Measurements from ENCODE around the gene FN1.

FN1 gene

DNA sequence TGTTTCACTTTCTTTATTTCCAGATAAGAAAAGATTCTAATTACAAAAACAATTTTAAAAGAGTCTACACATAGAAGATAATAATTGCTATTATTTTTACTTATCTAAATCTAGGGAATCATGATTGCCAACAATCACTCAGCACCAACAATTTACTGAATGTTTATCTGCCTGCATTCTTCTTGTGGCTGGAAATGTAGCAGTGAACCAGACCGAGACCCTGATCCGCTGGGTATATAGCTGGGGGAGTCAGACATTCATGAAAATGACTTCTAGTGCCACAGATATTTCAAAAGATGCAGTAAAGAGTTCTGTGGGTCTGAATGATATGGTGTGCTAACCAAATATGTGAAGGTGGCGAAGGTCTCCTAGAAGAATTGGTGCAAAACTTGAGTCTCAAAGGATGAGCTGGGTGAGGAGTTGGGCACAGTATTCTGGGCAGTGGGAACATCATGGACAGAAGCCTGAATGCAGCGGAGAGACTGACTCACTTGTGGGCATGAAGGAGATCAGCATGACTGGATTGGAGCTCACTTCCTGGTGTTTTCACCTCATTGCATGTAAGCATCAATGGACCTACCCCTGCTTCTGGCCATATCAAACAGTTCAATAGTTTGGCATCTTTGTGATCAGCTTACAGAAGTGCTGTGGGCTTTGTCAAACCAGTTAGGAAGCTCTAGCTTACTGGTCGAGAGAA is 26.1 kb upstream of the FN1 start:
- H3K9me2 ChIP-seq (replicated peaks; ENCODE audit: insufficient read depth, low read length): no peaks in the 10 kb centered on the region
- no peaks in the 10 kb centered on the region for H3K79me2 ChIP-seq (ENCODE audit: low read length)
- H2AFZ ChIP-seq (ENCODE audit: low read length): no peak overlapping the region
- no peaks in the 10 kb centered on the region for H3K4me1 ChIP-seq (ENCODE audit: low read length)
- DNase-seq: no peak
- H4K20me1 ChIP-seq (ENCODE audit: insufficient read depth, low read length): no peaks in the 10 kb centered on the region
- H3K4me3 ChIP-seq (ENCODE audit: low read length): no peak overlapping the region
- no peaks in the 10 kb centered on the region for H3K27me3 ChIP-seq (replicated peaks; ENCODE audit: insufficient read depth, low read length)
- no peaks in the 10 kb centered on the region for H3K36me3 ChIP-seq (replicated peaks; ENCODE audit: insufficient read depth, low read length)
- H3K4me2 ChIP-seq (ENCODE audit: low read depth, low read length): no peak overlapping the region
- H3K9ac ChIP-seq (ENCODE audit: low read length): no peak overlapping the region
- H3K27ac ChIP-seq (ENCODE audit: low read length): no peak overlapping the region
- TF ChIP-seq EZH2phosphoT487 (IDR thresholded peaks at IDR 0.05; ENCODE audit: low read length): no peak
- no peak for TF ChIP-seq EZH2 (optimal IDR thresholded peaks at IDR 0.05; ENCODE audit: low read depth, low read length)
- TF ChIP-seq, protein P1, sequence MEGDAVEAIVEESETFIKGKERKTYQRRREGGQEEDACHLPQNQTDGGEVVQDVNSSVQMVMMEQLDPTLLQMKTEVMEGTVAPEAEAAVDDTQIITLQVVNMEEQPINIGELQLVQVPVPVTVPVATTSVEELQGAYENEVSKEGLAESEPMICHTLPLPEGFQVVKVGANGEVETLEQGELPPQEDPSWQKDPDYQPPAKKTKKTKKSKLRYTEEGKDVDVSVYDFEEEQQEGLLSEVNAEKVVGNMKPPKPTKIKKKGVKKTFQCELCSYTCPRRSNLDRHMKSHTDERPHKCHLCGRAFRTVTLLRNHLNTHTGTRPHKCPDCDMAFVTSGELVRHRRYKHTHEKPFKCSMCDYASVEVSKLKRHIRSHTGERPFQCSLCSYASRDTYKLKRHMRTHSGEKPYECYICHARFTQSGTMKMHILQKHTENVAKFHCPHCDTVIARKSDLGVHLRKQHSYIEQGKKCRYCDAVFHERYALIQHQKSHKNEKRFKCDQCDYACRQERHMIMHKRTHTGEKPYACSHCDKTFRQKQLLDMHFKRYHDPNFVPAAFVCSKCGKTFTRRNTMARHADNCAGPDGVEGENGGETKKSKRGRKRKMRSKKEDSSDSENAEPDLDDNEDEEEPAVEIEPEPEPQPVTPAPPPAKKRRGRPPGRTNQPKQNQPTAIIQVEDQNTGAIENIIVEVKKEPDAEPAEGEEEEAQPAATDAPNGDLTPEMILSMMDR (IDR thresholded peaks at IDR 0.05; ENCODE audit: low read length): no peak
- H3F3A ChIP-seq (ENCODE audit: insufficient read depth, low read length): no peaks in the 10 kb centered on the region
- no peaks in the 10 kb centered on the region for H3K9me3 ChIP-seq (replicated peaks; ENCODE audit: insufficient read depth, low read length)

DNA sequence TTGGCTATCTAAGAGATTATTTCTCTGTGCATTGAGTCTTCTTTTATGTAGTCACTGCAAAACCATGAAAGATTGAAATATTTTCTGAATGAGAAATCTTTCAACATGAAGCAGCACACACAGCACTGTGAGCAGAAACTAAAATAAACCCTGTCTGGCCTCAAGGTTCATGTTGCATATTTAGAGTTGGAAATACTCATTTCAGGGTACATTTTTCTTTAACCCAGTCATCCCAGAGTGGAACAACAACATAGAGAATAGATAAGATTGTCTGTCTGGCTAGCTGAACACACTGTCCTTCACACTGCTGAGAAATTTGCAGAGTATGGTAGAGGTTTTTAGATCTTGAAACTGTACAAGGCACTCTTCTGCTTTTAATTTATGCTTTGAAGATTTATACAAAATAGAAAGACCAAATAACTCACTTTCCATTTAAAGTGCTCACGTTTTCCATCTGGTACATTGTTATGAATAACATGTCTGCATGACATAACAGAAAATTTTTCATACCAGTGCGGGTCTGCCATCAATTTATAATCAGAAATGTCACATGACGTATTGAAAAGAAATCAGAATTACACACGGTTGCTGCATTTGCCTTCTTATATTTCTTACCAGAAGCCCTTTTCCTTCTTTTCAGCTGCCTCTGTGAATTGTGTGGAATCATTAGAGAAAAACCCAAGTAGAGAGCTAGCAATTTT is 25.0 kb upstream of the FN1 start:
- TF ChIP-seq EZH2 (optimal IDR thresholded peaks at IDR 0.05; ENCODE audit: low read depth, low read length) (no peak), EZH2phosphoT487 (IDR thresholded peaks at IDR 0.05; ENCODE audit: low read length) (no peak)
- TF ChIP-seq, protein P1 (IDR thresholded peaks at IDR 0.05; ENCODE audit: low read length): no peak
- H3K27ac ChIP-seq (ENCODE audit: low read length): no peak overlapping the region
- H3K4me2 ChIP-seq (ENCODE audit: low read depth, low read length): no peak overlapping the region
- no peak for DNase-seq
- H3K9me3 ChIP-seq (replicated peaks; ENCODE audit: insufficient read depth, low read length): no peaks in the 10 kb centered on the region
- no peak overlapping the region for H2AFZ ChIP-seq (ENCODE audit: low read length)
- H3K4me1 ChIP-seq (ENCODE audit: low read length): no peaks in the 10 kb centered on the region
- no peaks in the 10 kb centered on the region for H3K27me3 ChIP-seq (replicated peaks; ENCODE audit: insufficient read depth, low read length)
- no peaks in the 10 kb centered on the region for H3K79me2 ChIP-seq (ENCODE audit: low read length)
- no peaks in the 10 kb centered on the region for H4K20me1 ChIP-seq (ENCODE audit: insufficient read depth, low read length)
- no peak overlapping the region for H3K9ac ChIP-seq (ENCODE audit: low read length)
- H3K36me3 ChIP-seq (replicated peaks; ENCODE audit: insufficient read depth, low read length): no peaks in the 10 kb centered on the region
- H3K4me3 ChIP-seq (ENCODE audit: low read length): no peak overlapping the region
- H3K9me2 ChIP-seq (replicated peaks; ENCODE audit: insufficient read depth, low read length): no peaks in the 10 kb centered on the region
- no peaks in the 10 kb centered on the region for H3F3A ChIP-seq (ENCODE audit: insufficient read depth, low read length)

DNA sequence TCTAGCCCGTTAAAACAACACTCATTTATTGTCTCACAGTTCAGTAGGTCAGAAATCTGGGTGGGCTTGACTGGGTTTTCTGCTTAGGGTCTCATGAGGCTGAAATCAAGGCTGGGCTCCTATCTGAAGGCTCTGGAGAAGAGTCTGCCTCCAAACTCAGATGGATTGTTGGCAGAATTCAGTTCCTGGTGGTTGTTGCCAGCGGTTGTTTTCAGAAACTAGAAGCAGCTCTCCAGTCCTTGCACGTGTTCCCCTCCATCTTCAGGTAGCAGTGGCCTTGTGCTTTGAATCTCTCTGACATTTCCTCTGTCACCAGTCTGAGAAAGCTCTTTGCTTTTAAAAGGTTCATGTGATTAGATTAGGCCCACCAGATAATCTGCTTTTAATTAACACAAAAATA is 20.1 kb upstream of the FN1 start:
- H3K27me3 ChIP-seq (replicated peaks; ENCODE audit: insufficient read depth, low read length): no peaks in the 10 kb centered on the region
- no peak overlapping the region for H3K27ac ChIP-seq (ENCODE audit: low read length)
- no peaks in the 10 kb centered on the region for H3K4me1 ChIP-seq (ENCODE audit: low read length)
- H3K9ac ChIP-seq (ENCODE audit: low read length): no peak overlapping the region
- TF ChIP-seq EZH2phosphoT487 (IDR thresholded peaks at IDR 0.05; ENCODE audit: low read length) (no peak), EZH2 (optimal IDR thresholded peaks at IDR 0.05; ENCODE audit: low read depth, low read length) (no peak)
- TF ChIP-seq, protein P1 (IDR thresholded peaks at IDR 0.05; ENCODE audit: low read length): no peak
- no peaks in the 10 kb centered on the region for H3K9me2 ChIP-seq (replicated peaks; ENCODE audit: insufficient read depth, low read length)
- no peaks in the 10 kb centered on the region for H3K9me3 ChIP-seq (replicated peaks; ENCODE audit: insufficient read depth, low read length)
- no peak overlapping the region for H2AFZ ChIP-seq (ENCODE audit: low read length)
- H3K36me3 ChIP-seq (replicated peaks; ENCODE audit: insufficient read depth, low read length): no peaks in the 10 kb centered on the region
- no peaks in the 10 kb centered on the region for H3F3A ChIP-seq (ENCODE audit: insufficient read depth, low read length)
- H3K4me2 ChIP-seq (ENCODE audit: low read depth, low read length): no peak overlapping the region
- H3K79me2 ChIP-seq (ENCODE audit: low read length): no peaks in the 10 kb centered on the region
- no peaks in the 10 kb centered on the region for H4K20me1 ChIP-seq (ENCODE audit: insufficient read depth, low read length)
- H3K4me3 ChIP-seq (ENCODE audit: low read length): no peak overlapping the region
- no peak for DNase-seq
